Measurements from ENCODE around the gene CFLAR.

DNA sequence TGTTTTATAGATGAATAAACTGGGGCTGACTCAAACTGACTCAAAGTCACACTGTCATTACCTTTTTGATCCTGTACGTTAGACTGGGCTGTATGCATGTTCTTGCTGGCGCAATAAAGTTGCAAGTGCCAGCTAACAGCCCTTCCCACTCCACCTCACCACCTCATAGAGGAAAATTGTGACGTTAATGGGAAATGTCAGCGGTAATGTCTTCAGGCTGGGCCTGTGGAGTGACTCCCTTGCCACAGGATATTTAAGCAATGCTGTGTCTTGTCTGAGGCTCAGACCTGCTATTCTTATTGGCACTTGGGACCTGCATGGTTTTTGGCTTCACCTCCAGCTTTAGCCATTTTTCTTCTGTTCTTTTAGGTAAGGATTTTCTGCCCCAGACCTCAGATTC, 41.7 kb downstream of the CFLAR start:
- no peak for TF ChIP-seq CTCF (IDR thresholded peaks at IDR 0.05; ENCODE audit: low read depth, low read length, poor library complexity, severe bottlenecking)
- no peak for TF ChIP-seq EZH2phosphoT487 (IDR thresholded peaks at IDR 0.05; ENCODE audit: borderline replicate concordance, low read length)

Data from DOHH2 (cell line).